HG03521 (cell line): ENCODE measurements around the gene KRTAP5-10.
"Not testable (repeated sequence)": the region's sequence is repeated elsewhere in the genome, so short reads cannot be mapped to it uniquely, and the experiment has no call there.

Experiments
- ATAC-seq: cut with Tn5 transposase; IDR thresholded peaks from one replicate; pipeline ENCODE4 v1.9.1; 2021; ENCODE audit warnings: mild to moderate bottlenecking, moderate library complexity; ENCODE audit not compliant: unreplicated experiment

The KRTAP5-10 gene

GRCh38 chr11:71571101-71571850, 5.9 kb downstream of the KRTAP5-10 start:
- ATAC-seq, result not testable (repeated sequence)

GRCh38 chr11:71572811-71573210, 7.4 kb downstream of the KRTAP5-10 start:
- no peak for ATAC-seq

GRCh38 chr11:71574418-71574817, 9.1 kb downstream of the KRTAP5-10 start:
- ATAC-seq, result no peak

DNA sequence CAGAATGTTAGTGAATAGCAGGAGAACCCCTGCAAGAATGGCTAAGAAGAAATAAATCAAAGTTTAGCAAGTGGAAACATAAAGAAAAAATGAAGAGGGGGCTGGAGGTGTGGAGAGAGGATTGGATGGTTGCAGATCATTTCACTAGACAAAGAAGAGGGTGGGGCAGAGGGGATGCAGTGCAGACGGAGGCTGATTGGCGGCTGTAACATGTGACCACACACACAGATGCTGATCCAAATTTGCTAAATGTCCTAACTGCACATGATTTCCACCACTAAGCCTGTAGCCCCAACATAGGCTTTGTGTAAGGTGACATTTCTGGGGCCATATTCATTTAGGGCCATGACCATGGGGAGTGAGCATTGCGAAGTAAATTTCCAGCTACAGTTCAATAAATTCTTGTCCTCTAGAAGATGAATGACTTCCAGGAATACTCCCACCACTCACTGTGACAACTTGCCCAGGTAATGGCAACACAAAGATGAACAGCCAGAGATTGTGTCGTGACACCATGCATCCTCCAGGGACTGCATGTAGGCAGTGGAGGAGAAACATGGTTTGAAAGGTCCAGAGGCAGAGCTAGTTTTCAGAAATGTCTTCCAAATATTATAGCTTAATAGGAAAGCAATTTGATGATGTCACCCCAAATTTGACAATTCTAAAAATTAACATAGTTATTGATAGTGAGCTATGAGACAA, 10.5 kb downstream of the KRTAP5-10 start:
- no peak for ATAC-seq

- not testable (repeated sequence) for ATAC-seq
Observed at GRCh38 chr11:71576688-71577465, 11.5 kb downstream of the KRTAP5-10 start.

GRCh38 chr11:71577469-71578004, 12.2 kb downstream of the KRTAP5-10 start:
- ATAC-seq, result no peak

DNA sequence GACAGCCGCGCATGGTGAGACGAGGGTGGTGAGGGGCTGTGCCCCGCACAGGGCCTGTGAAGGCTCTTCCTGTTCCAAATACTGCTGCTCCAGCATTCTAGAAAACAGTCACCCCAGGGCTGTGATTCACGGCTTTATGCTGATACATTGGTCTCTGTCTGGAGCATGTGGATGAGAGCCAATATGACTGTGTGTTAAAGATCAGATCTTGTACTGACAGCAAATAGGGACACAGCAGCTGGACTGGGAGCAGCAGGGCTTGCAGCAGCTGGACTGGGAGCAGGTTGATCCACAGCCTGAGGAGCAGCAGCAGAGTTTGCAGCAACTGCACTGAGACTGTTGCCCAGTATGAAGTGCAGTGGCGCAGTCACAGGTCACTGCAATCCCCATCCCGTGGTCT, 14.2 kb downstream of the KRTAP5-10 start:
- ATAC-seq, result not testable (repeated sequence)

GRCh38 chr11:71580057-71581003, 15.0 kb downstream of the KRTAP5-10 start:
- no peak for ATAC-seq

DNA sequence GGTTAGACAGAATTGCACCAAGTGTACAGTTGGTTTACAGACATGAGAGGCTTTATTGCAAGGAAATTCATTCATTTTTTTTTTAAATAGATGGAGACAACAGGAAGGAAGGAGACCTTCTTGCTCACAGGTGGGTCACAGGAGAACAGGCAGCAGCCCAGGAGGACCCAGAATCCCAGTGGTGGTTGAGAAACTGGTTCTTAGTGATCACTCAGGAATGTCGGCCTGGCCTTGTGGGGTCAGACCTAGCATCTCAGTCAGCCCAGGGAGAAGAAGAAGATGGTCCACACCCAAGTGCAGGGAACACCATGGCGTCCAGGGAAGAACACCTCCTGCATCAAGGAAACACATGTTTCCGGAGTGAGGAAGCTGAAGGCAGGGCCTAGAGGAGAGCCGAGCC, 16.5 kb downstream of the KRTAP5-10 start:
- ATAC-seq, result no peak

- ATAC-seq, result no peak
Observed at GRCh38 chr11:71582309-71582895, 17.0 kb downstream of the KRTAP5-10 start, which contains the start of gene KRTAP5-11. KRTAP5-11 (minus strand) TSS chr11:71582875; CDS start chr11:71582837, 38 bp downstream.

DNA sequence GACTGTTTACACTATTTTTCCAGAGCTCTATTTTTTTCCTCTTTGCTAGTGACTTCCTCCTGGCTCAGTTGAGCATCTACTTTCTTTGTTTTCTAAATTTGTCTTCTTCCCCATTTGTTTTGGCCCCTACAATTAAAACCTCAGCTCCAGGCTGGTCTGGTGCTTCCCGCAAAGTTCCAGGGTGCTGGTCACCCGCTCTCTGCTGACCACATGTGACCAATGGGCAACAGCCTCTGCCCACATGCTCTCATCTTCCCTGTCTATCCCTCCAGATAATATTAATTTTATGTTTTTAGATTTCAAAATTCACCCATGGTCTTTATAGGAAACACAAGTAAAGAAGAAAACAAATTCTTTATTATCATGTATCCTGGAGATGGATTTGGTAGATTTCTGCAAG, 17.6 kb downstream of the KRTAP5-10 start:
- ATAC-seq, result not testable (repeated sequence)

GRCh38 chr11:71585673-71586072, 20.3 kb downstream of the KRTAP5-10 start:
- ATAC-seq, result not testable (repeated sequence)

GRCh38 chr11:71588314-71588713, 23.0 kb downstream of the KRTAP5-10 start:
- not testable (repeated sequence) for ATAC-seq

DNA sequence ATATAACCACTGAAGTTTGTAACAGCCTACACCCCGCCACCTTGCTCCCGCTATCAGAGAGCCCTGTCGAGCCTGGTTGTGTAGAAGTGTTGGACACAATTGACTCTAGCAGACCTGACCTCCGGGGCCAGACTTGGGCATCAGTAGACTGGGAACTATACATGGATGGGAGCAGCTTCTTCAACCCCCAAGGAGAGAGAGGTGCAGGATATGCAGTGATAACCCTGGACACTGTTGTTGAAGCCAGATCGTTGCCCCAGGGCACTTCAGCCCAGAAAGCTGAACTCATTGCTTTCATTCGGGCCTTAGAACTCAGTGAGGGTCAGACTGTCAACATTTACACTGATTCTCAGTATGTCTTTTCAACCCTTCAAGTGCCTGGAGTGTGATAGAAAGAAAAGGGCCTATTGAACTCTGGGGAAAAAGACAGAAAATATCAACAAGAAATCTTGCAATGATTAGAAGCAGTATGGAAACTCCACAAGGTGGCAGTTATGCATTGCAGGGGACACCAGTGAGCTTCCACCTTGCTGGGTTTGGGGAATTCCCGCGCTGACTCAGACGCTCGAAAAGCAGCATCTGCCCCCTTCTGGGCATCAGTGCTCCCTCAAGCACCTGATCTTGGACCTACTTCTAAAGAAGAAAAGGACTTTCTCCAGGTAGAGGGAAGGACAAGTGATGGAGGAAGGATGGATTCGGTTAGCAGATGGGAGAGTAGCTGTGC, 23.6 kb downstream of the KRTAP5-10 start:
- ATAC-seq, result not testable (repeated sequence)

GRCh38 chr11:71589546-71589920, 24.2 kb downstream of the KRTAP5-10 start:
- ATAC-seq, result not testable (repeated sequence)

- not testable (repeated sequence) for ATAC-seq
Observed at GRCh38 chr11:71603221-71603620, 37.9 kb downstream of the KRTAP5-10 start.

GRCh38 chr11:71604798-71605488, 39.6 kb downstream of the KRTAP5-10 start:
- not testable (repeated sequence) for ATAC-seq

DNA sequence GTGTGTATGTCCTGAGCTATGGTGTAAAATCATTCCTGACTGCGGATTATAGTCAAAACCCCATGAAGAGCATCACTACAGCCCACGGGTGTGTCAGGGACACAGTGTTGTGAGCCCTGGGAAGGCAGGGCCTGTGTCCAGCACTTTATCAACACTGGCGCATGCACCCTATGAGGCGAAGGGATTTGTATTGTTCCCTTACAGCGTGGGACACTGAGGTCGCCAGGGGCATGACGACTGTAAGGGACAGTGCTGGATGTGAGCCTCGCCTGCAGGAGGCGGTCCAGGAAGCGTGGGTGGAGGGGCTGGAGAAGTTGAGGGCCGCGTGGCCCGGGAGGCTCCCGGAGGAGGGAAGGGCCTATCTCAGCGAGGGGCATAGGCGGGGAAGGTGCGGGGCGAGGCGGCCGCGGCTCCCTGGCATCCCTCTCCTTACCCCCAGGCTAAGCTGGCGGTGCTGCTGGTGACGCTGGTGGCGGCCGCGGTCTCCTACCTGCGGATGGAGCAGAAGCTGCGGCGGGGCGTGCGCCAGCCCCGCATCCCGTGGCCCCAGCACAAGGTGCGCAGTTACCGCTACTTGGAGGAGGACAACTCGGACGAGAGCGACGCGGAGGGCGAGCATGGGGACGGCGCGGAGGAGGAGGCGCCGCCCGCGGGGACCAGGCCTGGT, 41.6 kb downstream of the KRTAP5-10 start:
- not testable (repeated sequence) for ATAC-seq
